HUDEP-2 (cell line): Measurements from ENCODE around the gene MCCC1.
"Not testable (repeated sequence)": the region's sequence is repeated elsewhere in the genome, so short reads cannot be mapped to it uniquely, and the experiment has no call there.

ENCODE experiments used
- DNase-seq, 76 experiments: peaks; one replicate each; lab custom pipeline; 2025; ENCODE audit not compliant: unreplicated experiment in 76 of 76; lab: John Stamatoyannopoulos, UW

Gene MCCC1

GRCh38 chr3:183099026-183099837, at the start of gene MCCC1:
MCCC1 (minus strand) TSS chr3:183099496; CDS start chr3:183099440, 56 bp downstream.
- DNase-seq, result peak; percentile 15 to 98 (median 96)

DNA sequence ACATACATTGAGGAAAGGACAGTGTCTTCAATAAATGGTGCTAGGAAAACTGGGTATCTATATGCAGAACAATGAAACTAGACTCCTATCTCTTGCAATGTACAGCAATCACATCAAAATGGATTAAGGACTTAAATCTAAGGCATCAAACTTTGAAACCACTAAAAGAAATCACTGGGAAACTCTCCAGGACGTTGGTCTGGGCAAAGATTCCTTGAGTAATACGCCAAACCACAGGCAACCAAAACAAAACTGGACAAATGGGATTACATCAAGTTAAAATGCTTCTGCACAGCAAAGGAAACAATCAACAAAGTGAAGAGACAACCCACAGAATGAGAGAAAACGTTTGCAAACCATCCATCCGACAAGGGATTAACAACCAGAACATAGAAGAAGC, 48.8 kb upstream of the MCCC1 start:
- no peak for DNase-seq

GRCh38 chr3:183144363-183144762, 45.1 kb upstream of the MCCC1 start:
- DNase-seq, result no peak

GRCh38 chr3:183142199-183142598, 42.9 kb upstream of the MCCC1 start:
- DNase-seq, result no peak

GRCh38 chr3:183134844-183135243, 35.5 kb upstream of the MCCC1 start:
- no peak for DNase-seq

DNA sequence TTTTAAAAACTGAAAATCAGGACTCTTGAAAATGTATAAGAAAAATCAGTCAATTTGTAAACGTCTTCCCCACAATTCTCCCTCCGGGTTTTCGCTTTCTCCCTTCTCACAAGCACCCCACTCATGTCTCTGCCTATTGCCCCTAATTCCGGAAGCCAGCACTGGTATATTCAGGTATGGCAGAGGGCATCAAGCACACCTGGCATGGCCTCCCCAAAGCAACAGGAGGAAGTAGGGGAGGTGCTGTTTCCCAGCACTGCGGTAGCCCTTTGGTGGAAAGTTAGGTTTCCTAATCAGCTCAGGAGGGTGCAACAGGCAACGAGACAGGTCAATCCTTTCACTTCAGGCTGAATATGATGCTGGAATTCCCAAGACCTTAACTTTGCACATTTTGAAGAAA, 33.1 kb upstream of the MCCC1 start:
- no peak for DNase-seq

GRCh38 chr3:183131735-183132134, 32.4 kb upstream of the MCCC1 start:
- DNase-seq, result no peak

- no peak for DNase-seq
Observed at GRCh38 chr3:183131186-183131725, 32.0 kb upstream of the MCCC1 start.

GRCh38 chr3:183129243-183129642, 29.9 kb upstream of the MCCC1 start:
- no peak for DNase-seq

DNA sequence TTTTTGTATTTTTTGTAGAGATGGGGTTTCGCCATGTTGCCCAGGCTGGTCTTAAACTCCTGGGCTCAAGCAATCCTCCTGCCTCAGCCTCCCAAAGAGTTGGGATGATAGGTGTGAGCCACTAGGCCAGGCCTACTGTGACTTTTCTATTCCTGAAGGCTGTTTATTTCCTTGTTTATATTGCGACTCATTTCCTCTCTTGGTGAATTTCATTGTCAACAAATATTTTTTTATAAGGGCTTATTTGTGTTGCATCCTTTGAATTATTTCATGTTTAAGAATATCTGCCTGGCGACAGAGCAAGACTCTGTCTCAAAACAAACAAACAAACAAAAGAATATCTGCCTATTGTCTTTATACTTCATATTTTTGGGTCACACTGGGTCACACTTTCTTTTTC, 29.4 kb upstream of the MCCC1 start:
- DNase-seq, result no peak

DNA sequence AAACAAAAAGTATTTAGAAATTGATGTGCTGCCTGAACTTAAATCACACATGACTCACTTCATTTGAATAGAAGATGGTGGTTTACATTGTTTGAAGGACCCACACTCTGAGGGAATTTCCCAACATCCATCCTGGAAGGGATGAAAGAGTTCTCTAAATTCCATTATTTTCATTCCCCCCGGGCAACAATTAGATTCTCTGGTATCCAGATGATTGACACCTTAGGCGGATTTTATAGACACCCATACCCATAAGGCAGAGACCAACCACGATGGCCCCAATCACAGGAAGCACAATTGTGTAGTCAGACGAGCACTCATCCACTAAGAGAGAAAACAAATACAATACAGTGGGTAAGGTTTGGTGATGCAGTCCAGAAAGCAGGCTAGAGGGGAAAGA, 24.6 kb upstream of the MCCC1 start:
- DNase-seq, result no peak

DNA sequence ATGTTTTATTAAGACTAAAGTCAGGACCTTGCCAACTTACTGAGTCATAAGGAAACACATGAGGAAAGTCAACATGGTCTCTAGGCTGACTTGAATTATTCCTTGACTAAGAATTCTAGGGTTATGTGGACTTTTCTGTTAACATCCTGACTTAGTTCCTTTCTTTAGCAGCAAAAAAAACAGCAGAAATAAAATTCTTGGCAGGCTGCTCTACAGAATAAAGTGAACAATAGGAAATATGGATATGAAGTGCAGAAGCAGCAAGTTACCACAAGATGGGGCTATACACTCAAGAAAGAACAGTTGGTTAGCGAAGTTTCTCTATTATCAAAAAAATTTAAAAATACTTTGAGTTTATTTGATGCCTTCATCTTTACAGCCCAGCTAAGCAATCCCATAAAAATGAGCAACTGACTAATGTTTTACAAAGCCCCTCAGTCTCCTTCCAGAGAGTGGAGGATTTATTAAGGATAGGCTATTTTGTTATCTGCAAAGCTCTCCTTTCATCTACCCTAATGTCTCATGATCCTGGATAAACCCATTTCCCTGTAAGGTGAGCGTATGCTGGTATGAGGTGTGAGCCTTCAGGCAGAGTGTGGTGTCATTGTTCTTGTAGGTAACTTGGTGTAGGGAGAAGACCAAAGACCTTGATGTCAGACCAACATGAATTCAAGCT, 23.1 kb upstream of the MCCC1 start:
- peak in 16 of 76 experiments; percentile 3 to 40 (median 20) for DNase-seq

DNA sequence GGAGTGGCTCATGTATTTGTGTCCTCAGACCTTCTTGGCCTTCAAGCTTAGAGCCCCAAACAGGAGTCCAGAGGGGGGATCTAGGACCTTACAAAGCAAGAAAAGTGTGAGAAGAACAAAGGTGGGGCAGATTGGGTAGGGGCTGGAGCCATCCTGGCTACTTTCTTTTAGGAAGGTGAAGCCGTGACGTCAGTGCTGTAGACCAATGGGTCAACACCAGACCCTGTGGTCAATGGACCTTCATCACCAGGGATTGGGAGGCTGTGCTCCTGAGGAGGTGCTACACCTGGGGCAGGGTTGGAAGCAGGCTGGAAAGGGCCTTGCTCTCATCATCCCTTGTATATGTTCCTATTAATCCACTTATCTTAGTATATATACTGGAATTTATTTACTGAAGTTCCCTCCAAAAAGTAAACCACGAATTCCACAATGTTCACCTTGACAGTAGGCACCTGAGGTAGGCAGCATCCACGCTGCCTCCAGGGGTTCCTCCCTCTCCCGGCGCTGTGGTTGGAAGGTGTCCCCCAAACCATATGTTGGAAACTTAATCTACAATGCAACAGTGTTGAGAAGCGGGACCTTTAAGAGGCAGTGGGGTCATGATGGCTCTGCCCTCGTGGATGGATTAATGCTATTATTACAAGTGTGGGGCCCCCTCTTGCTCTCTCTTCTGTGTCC, 21.4 kb upstream of the MCCC1 start:
- no peak for DNase-seq

GRCh38 chr3:183117056-183117455, 17.8 kb upstream of the MCCC1 start:
- no peak for DNase-seq

- DNase-seq, result peak in 24 of 76 experiments; percentile 3 to 45 (median 12)
Observed at GRCh38 chr3:183116025-183116614, 16.8 kb upstream of the MCCC1 start.

- no peak for DNase-seq
Observed at GRCh38 chr3:183114384-183115178, 15.3 kb upstream of the MCCC1 start.

- DNase-seq, result not testable (repeated sequence)
Observed at GRCh38 chr3:183109847-183110246, 10.6 kb upstream of the MCCC1 start.

DNA sequence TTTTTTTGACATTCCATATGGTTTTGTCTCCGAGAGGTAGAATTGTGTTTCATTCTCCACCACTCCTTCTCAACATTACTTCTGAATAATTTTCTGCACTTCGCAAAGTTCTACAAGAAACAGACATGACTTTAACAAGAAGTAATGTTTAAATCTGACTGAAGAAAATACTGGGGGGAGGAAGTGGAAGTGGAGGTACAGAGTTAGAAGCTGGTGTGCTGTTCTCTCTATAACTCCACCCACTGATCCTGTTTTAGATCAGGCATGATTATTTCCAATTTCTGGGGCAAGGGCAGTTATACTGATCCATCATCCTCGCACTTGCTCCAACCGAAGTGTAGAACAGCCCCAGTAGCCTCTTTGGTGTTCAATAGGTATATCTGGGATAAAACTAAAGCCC, 9.2 kb upstream of the MCCC1 start:
- no peak for DNase-seq

DNA sequence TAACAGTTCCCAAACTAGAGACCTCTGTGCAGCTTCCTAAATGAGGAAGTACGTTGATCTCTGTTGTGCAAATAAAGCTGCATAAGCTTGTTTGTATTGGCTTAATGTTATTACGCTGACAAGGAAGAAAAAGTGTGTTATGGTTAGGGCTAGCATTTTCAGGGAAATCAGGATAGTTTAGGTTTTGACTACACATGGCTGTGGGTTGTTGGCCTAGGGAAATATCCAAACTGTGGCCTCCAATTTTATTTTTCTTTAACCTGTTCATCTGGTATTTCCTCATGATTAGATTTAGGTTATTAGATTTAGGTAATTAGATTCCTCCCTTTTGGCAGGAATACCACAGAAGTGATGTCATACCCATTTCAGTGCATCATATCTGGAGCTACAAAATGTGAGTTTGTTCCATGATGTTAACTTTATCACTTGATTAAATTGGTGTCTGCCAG, 8.7 kb upstream of the MCCC1 start:
- DNase-seq, result no peak

DNA sequence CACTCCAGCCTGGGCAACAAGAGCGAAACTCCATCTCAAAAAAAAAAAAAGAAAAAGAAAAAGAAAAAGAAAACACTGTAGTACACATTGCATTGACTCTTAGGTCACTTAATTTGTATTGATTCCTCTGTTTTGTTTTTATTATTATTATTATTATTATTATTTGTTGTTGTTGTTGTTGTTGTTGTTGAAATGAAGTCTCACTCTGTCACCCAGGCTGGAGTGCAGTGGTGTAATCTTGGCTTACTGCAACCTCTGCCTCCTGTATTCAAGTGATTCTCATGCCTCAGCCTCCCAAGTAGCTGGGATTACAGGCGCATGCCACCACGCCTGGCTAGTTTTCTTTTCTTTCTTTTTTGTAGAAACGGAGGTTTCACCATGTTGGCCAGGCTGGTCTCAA, 8.1 kb upstream of the MCCC1 start:
- not testable (repeated sequence) for DNase-seq
